CD4-positive, alpha-beta T cell treated with Interleukin-21 for 1 hour (primary cell): ENCODE results near the gene TMEM63B.
A peak's percentile ranks its signal among the peaks of the same experiment; 100 is the strongest.
"Not testable (repeated sequence)": the region's sequence is repeated elsewhere in the genome, so short reads cannot be mapped to it uniquely, and the experiment has no call there.

Experiments used
- DNase-seq: peaks from one replicate; pipeline ENCODE4 v3.0.0-alpha.2; 2020

The TMEM63B gene

GRCh38 chr6:44117397-44118128 lies 9.8 kb upstream of the TMEM63B start:
- DNase-seq = no peak

DNA sequence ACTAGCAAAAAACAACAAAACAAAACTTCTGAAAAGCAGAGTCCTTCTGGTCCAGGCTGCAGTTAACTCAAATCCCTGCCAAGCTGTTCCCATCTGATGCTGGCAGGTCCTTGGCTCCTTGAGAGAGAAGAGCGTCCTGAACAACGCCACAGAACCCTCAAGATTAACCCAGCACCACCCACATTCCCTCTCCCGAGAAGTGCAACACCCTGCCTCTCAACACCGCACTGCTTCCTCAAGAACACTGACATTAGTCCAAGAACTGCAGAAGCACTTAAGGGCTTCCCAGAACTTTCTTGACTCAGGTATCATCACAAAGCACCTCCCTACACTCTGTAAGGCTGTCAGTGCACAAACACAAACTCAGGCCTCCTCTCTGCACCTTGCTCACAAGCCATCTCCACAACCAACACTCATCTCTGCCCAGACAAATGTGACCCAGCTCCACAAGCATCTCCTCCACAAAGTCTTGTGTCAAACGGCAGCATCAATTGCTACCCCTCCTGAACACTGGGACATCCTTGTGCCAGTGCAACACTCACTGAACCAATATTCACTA lies 7.6 kb upstream of the TMEM63B start:
- no peak for DNase-seq

- no peak for DNase-seq
Observed at GRCh38 chr6:44120692-44121443, 6.5 kb upstream of the TMEM63B start.

GRCh38 chr6:44122801-44123200 lies 4.6 kb upstream of the TMEM63B start:
- peak; percentile 45 for DNase-seq

GRCh38 chr6:44123544-44123943 lies 3.8 kb upstream of the TMEM63B start:
- peak; percentile 21 for DNase-seq

DNA sequence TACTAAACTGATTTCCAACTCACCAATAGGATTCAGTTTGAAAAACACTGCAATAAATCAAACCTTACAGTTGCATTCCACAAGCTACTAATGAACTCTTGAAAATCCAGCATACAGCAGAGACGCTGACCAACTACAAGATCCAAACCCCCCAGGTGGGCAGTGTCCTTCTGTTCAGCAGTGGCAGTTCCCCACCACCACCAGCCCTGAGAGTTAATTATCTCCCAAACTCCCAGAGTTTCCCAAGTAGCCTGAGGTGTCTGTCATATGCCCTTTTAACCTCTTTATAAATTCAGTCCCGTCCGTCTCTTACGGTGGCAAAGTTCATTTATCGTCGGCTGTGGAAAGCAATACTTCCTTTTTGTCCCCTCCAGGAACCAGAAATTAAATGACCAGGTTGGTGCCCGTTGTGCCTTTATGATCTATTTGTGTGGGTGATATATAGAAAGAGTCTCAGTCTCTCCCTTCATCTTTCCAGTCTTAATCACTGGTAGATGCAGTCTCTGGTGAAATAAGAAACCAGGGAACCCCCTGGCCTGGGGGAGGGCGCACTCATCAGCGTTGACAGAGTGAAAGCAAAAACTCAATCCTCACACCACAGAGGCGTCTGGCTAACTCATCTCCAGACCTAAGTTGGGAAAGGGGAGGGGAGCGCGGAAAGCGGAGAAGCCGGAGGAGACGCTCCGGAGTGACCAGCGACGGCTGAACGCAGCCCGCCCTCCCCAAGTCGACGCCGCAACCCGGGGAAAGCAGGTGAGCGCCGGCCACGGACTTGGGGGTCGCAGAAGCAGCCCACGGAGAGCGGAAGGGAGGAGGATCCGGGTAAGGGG lies 819 bp upstream of the TMEM63B start:
- peak; percentile 78 for DNase-seq

GRCh38 chr6:44128020-44128917 lies 915 bp downstream of the TMEM63B start:
- peak; percentile 18 for DNase-seq

GRCh38 chr6:44129841-44130322 lies 2.5 kb downstream of the TMEM63B start:
- DNase-seq = no peak

- DNase-seq = no peak
Observed at GRCh38 chr6:44131892-44132291, 4.5 kb downstream of the TMEM63B start.

DNA sequence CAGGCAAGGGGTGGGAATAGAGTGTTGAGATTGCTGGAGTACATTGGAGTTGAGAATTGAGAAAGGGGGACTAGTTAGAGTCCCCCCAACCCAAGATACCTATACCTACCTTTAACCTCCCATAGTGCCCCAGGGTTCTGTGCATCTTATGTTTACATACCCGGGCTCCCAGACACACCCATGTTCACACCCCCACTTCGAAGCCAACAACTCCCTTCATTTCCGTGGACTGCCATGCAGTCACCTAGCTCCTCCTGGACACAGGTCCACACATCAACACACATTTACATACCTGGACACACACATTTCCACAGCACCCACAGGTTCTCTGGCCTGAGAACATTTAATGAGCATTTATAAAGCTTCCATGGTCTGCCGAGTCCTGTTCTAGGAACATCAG lies 5.1 kb downstream of the TMEM63B start:
- no peak for DNase-seq

DNA sequence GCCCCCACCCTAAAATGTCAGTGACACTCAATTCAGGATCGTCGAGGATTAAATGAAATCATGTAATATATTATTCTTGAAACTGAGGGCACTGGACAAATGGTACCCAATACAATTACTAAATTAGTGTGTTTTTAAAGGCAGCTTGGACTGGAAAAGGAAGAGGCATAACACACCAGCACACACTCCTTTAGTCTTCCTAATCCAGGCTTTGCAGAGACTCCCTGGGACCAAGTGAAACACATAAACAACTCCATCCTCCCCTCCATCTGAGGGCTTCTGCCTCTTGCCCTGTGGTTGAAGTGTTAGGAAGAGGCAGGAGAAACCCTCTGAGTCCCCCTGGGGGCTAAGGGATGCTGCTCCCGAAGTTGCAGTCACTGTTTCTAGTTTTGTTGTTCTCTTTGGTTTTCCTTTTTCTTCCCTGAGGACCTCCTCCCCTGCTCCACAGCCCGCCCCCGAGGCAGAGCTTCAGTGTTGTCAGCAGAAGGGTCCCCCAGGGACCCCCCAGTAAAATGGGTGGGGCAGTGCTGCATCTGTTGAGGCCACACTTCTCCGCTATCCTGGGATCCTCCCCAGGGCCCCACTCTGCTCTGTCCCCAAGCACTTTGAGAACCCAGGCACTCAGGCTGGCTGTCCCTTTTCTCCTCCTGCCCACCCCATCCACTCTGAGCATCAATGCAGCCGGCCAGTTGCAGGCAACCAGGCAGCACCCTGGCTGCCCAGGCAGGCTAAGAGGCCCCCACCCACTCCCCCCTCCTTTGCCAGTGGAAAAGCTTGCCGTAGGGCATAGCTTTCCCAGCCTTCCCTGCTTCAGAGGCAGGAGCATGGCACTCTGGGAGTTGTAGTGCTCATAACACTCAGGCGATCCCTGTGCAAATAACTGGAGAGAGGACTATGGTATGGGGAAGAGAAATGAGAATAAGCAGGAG lies 5.9 kb downstream of the TMEM63B start:
- DNase-seq = no peak

- no peak for DNase-seq
Observed at GRCh38 chr6:44133981-44134711, 6.8 kb downstream of the TMEM63B start.

- no peak for DNase-seq
Observed at GRCh38 chr6:44135173-44135758, 7.9 kb downstream of the TMEM63B start.

- DNase-seq = no peak
Observed at GRCh38 chr6:44135875-44136274, 8.5 kb downstream of the TMEM63B start.

DNA sequence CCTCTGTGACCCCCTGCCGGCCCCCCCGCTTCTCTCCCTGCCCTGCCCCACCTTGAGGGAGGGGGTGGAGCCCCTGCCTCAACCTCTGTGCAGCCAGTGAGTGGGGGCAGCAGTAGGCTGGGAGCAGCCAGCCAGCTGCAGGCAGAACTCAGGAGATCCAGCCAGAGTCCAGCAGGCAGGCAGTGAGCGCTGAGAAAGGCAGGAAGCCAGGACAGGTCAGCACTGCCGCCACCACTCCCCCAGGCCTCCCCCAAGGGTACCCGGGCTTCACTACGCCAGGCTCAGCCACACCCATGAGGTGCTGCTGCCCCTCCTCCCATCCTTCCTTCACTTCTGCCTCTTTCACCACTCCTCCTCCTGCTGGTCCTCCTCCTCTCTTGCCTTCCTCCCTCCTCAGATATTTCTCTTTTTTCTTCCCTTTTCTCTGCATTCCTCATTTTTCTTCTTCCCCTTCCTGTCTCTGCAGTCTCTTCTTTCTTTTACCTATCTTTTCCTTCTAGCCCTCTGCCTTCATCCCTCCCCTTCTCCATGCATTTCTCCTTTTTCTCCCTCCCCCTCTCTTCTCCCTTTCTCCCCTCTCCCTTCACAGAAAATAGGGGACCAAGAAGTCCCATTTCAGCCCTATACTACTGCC lies 11.5 kb downstream of the TMEM63B start:
- DNase-seq = no peak

GRCh38 chr6:44139351-44139743 lies 12.0 kb downstream of the TMEM63B start:
- no peak for DNase-seq

GRCh38 chr6:44142835-44143234 lies 15.5 kb downstream of the TMEM63B start:
- DNase-seq = no peak

DNA sequence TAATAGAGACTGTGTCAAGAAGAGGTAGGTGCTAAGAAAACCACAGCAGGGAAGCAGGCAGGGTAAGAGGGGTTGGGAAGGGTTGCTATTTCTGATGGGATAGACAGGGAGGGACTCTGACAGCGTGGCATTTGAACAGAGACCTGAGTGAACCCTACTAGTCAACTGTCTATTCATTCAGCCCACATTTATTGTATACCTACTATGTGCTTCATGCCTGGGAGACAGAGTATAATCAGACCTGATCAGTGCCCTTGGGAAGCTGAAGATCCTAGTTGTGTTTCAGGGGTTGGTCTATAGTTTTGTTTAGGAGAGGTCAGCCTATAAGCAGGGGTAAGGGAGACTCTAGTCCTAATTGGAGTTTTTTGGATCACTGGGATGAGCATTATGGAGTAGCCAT lies 16.4 kb downstream of the TMEM63B start:
- DNase-seq = no peak

DNA sequence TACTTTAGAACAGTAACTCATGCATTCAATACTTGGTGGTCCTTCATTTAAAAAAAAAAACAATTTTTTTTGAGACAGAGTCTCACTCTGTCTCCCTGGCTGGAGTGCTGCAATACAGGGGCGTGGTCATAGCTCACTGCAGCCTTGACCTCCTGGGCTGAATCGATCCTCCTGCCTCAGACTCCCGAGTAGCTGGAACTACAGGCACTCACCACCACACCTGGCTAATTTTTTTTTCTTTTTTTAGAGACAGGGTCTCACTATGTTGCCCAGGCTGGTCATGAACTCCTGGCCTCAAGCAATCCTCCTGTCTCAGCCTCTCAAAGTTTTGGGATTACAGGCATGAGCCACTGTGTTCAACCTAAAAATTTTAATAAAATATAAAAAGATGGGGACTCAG lies 17.2 kb downstream of the TMEM63B start:
- DNase-seq = not testable (repeated sequence)
